Fibroblast of pulmonary artery (primary cell): ENCODE measurements around the gene FBXW9.
"Not testable (repeated sequence)": the region's sequence is repeated elsewhere in the genome, so short reads cannot be mapped to it uniquely, and the experiment has no call there.

Experiments
- DNase-seq: peaks from one replicate; pipeline ENCODE4 v3.0.0-alpha.2; 2010; ENCODE audit warnings: low read depth
- H3K4me3 ChIP-seq: replicated peaks from 2 replicates; pipeline ENCODE4 v1.5.1; 2011; ENCODE audit warnings: low read depth, mild to moderate bottlenecking, control low read depth, low read length, moderate library complexity
- CTCF ChIP-seq: IDR thresholded peaks from 2 replicates; pipeline ENCODE4 v1.5.1; 2011; ENCODE audit warnings: mild to moderate bottlenecking, control low read depth, low read length, inconsistent platforms; ENCODE audit errors: missing control alignments

Gene FBXW9

GRCh38 chr19:12689012-12689411 lies 7.4 kb downstream of the FBXW9 start:
- DNase-seq: no peak
- no peak overlapping the region for H3K4me3 ChIP-seq
- TF ChIP-seq CTCF: no peak

GRCh38 chr19:12687496-12688196 lies 8.8 kb downstream of the FBXW9 start, which contains the start of gene GNG14:
Gene GNG14 (plus strand): TSS chr19:12687998. CDS start chr19:12688049, 51 bp downstream.
- H3K4me3 ChIP-seq: no peak within 1 kb of the TSS
- DNase-seq: no peak
- no peak for TF ChIP-seq CTCF

- no peak for DNase-seq
- TF ChIP-seq CTCF: no peak
Observed at GRCh38 chr19:12685831-12686230, 10.6 kb downstream of the FBXW9 start.

GRCh38 chr19:12681074-12681987 lies 15.1 kb downstream of the FBXW9 start, which contains the start of gene DHPS:
Gene DHPS (minus strand): TSS chr19:12681880. CDS start chr19:12681766, 114 bp downstream.
- peak; percentile 99 for DNase-seq
- H3K4me3 ChIP-seq: peak within 1 kb of the TSS; percentile 99
- no peak for TF ChIP-seq CTCF

More at GRCh38 chr19:12685831-12686230, 10.6 kb downstream of the FBXW9 start:
- H3K4me3 ChIP-seq: no peak overlapping the region

- TF ChIP-seq CTCF: no peak
- H3K4me3 ChIP-seq: no peak overlapping the region
- no peak for DNase-seq
Observed at GRCh38 chr19:12680034-12680433, 16.4 kb downstream of the FBXW9 start.

GRCh38 chr19:12678039-12678438 lies 18.4 kb downstream of the FBXW9 start:
- not testable (repeated sequence) for H3K4me3 ChIP-seq, DNase-seq

GRCh38 chr19:12676928-12677327 lies 19.5 kb downstream of the FBXW9 start:
- TF ChIP-seq CTCF: no peak
- DNase-seq: no peak
- H3K4me3 ChIP-seq: no peak overlapping the region
